HPDE6-E6E7 (cell line): ENCODE data around the gene CABLES2.

ENCODE experiments used
- DNase-seq: peaks from one replicate; pipeline ENCODE4 v3.0.0; 2011; ENCODE audit warnings: missing footprints; ENCODE audit errors: extremely low spot score

The CABLES2 gene

DNA sequence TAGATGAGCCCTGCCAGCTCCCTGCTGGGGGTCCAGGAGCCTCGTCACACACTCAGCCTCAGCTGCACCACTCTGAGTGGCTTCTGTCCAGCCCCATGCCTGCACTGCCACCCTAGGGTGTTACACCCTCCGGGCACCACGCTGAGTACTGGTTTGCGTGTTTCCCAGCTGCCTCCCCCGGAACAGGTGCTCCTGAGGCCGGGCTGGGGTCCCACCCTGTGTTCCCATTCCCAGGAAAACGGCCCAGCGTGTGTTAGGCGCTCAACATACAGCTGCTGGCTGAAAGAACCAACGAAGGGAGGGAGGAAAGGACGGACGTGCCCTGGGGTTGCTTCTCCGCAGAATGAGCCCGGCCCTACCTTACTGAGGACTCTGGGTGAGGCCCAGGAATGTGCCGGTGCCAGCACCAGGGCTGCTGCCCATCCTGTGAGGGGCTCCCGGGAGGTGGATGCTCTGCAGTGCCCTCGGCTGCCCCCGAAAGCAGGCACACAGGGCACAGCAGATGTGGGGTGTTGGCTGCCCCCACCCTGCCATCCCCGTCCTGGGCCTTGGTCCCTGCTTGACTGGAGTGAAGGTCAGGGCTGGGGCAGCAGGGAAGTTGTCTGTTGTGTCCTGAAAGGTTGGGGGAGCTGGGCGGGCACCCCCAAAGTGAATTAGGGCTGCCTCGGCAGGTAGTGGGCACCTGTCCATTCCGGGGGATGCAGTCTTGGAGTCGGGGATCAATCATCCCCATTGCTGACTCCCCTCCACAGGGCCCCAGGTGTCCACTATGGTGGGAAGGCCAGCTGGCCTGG, 56.3 kb downstream of the CABLES2 start:
- DNase-seq = no peak

DNA sequence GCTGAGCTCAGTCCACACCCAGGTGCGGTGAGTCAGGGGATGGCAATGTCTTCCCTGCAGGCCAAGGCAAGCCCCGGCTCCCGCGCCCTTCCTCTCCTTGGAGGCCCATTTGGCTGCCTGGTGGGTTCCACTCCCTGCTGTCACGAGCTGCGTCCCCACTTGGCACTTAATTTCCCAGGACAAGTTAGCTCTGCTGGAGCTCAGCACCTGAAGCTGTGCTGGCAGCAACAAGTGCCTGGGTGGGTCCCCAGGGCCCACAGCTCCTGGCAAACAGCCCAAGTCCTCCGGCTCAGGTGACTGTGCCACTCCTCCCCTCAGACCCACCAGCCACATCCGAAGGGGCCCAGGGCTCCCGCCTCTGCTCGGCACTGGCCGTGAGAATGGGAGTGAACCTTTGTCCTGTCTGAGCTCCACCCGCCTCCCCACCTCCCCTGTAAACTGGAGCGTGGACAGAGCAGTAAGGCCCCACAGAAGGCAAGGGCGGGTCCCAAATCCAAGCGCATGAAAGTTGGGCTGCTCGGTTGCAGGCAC, 56.9 kb downstream of the CABLES2 start:
- DNase-seq = peak; percentile 99

DNA sequence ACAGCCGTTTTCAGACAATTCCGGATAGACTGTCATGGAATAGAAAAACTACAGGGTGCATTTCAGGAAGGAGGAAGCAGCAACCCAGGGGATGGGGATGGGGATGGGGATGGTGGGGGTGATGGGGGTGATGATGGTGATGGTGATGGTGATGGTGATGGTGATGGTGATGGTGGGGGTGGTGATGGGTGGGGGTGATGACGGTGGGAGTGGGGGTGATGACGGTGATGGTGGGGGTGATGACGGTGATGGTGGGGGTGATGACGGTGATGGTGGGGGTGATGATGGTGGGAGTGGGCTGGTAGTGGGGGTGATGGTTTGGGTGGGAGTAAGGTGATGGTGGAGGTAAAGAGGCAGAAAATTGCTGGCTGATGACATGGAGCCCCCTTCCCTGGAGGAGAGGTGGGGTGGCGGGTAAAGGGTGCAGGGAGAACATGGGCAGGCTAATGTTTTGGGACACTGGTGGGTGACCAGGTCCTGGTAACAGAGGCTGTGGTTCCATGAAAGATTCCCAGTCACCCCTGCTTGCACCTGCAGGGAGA, 57.5 kb downstream of the CABLES2 start:
- DNase-seq = no peak

DNA sequence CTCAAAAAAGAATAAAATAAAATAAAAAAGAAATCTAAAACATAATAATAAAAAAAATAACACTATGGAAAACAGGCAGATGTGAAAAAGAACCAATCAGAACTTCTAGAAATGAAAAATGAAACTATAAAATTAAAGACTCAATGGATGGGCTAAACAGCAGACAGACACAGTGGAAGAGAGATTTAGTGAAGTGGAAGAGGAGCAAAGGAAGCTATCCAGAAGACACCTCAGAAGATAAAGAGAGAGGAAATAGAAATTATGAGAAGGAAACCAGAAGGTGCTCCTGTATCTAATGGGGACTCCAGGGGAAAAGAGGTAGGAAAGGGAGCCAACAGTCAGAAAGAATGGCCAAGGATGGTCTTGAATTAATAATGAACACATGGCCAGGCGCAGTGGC, 58.5 kb downstream of the CABLES2 start:
- DNase-seq = no peak

DNA sequence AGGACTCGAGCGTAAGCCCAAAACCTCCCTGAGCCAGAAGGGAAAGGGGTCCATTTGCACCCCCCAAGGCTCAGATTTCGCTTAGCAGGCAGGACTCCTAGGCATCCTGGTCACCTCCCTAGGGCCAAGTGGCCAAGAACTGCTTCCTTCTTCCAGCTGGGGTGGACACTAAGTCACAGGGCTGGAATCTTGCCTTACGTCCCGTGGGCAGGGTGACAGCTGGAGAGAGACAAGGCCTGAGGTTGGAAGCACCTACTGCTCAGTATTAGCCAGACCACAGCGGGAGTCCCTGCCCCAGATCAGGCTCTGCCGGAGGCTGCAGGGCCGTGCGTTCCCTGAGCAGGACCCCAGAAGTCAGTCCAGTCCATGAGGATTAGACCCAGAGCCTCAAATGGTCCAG, 59.6 kb downstream of the CABLES2 start:
- DNase-seq = no peak

DNA sequence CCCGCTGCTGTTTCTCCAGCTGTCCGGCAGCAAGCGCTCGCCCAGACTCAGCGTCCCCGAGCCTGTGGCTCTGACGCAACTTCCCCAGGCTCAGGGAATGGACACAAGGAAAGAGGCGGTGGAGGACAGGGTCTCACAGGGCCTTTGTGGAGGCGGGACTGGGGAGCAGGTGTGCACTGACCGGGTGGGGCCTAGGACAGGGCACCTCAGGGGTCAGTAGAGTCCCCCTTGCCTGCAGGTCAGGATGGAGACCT, 60.0 kb downstream of the CABLES2 start:
- DNase-seq = no peak

DNA sequence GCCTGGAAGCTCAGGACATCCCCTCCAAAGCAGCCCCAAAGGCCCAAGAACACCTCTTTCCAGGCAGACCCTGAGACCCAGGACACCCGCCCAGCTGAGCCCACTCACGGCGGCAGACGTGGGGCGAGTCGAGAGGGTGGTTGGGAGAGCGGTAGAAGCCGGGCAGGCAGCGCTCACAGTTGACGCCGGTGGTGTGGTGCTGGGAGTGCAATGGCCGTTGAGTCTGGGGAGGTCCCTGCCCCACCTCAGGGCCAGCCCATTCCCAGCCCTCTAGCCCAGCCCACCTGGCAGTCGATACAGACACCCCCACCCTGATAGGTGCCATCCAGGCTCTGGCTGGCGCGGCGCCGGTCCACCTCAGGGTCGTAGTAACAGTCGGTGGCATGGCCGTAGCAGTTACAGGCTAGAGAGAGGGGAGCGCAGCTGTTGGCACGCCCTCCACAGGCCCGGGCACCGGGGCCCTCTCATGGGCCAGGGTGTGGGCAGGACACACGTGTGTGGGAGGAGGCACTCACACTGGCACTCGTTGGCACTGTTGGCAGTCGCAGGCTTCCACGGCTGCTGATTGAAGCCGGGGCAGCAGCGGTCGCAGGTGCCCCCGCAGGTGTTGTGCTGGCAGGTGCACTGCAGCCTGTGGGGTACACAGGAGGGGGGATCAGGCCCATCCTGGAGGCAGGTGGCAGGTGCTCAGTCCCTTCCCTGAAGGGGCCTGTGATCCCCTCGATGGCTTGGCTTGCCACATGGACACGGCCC, 60.5 kb downstream of the CABLES2 start:
- no peak for DNase-seq

DNA sequence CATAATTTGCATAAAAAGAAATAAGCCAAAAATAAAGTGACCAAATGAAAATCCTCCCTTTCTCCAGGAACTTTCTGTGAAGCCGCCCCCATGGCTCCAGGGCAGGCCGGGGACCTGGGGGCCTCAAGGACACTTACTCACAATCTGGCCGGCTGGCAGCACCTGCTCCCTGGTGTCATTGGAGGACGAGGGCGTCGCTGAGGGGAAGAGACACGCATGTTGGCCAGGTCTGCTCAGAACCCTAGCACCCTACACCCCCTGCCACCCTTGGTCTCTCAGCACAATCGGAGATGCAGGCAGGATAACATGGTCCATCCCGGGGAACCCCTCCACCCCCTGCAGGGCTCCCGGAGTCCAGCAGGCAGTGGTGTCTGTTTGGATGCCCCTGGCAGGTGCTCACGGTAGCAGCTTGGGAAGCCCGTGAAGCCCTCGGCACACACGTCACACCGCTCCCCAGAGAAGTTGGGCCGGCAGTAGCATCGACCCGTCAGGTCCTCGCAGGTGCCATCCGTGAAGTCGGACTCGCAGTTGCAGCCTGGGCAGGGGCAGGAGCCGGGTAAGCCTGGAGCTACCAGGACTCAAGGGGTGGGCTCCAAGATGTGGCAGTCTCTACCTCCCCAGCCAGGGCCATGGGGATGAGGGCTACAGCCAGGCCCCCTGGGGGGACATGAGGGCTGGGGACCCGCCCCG, 61.3 kb downstream of the CABLES2 start:
- no peak for DNase-seq

DNA sequence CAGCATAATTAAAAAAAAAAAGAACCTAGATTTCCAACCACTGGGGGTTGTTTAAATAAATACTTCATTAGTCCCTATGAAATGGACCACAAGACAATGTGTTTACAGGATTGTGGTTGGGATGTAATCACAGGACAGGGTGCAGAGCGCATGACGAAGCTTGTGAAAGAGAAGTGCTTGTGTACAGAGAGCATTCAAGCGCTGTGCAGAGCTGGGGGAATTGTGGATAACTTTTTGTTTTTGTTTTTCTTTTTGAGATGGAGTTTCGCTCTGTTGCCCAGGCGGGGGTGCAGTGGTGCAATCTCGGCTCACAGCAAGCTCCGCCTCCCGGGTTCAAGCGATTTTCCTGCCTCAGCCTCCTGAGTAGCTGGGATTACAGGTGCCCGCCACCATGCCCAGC, 62.3 kb downstream of the CABLES2 start:
- DNase-seq = no peak

DNA sequence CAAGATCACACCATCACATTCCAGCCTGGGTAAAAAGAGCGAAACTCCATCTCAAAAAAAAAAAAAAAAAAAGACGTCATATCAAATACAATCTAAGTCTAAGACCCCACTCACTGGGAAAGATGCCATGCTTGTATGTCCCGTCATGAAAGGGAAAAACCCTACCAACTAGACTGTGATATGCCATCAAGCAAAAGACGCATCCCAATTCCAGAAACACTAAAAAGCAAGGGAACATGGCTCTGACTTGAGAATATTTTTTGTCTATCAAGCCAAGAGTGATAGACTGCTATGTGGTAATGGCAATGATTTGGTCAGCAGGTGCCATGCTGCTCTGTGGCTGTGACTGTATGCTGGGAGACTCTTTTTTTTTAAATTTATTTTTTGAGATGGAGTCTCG, 63.0 kb downstream of the CABLES2 start:
- DNase-seq = no peak

DNA sequence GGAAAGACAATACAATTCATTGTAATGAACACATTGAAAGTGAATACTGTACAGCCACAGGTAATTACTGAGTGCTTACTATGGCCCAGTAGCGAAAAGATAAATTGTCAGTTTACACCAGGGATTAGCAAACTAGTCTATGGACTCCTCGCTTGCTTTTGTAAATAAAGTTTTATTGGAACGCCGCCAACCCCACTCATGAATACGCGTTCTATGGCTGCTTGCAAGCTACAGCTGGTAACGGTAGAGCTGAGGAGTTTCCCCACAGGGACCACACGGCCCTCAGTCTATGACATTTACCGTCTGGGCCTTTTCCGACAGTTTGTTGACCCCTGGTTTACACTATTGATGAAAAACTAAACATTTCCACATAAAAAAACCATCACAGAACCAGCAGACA, 64.2 kb downstream of the CABLES2 start:
- no peak for DNase-seq

DNA sequence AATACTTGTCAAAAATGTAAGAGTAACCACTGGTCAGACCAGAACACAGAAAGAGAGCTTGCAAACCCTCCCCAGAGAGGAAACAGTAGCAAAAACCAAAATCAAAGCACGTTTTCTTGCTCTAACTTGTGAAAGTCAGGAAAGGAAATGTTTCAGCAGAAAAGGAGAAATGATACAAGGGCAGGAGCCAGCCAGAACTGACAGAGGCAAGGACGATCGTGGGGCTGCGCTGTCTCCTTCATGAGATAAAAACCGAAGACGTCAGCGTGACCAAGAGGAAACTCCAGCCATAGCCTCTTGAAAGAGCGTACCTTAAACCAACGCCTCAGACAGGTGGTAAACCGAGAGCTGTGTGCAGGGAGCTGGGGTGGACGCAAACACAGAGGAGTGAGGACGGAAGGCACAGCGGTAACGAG, 67.4 kb downstream of the CABLES2 start:
- DNase-seq = no peak
